Stimulated activated CD8-positive, alpha-beta memory T cell treated with anti-CD3 and anti-CD28 coated beads, Interleukin-2, amount 100 ng/mL, for 48 hours (primary cell): ENCODE results near the gene SIPA1L3.
"Not testable (repeated sequence)": the region's sequence is repeated elsewhere in the genome, so short reads cannot be mapped to it uniquely, and the experiment has no call there.

Source experiments
- DNase-seq, 2 donors: peaks; one replicate each; pipeline ENCODE4 v3.0.0-alpha.2; 2020; ENCODE audit warnings: low read depth in 2 of 2

SIPA1L3 gene

GRCh38 chr19:38068826-38069225, 161.8 kb downstream of the SIPA1L3 start:
- no peak for DNase-seq

- no peak for DNase-seq
These were observed 163.6 kb downstream of the SIPA1L3 start for GRCh38 chr19:38070573-38070972.

GRCh38 chr19:38071054-38071453, 164.0 kb downstream of the SIPA1L3 start:
- not testable (repeated sequence) for DNase-seq

GRCh38 chr19:38071647-38072046, 164.6 kb downstream of the SIPA1L3 start:
- no peak for DNase-seq

GRCh38 chr19:38072776-38073750, 166.1 kb downstream of the SIPA1L3 start:
- no peak for DNase-seq

- DNase-seq = no peak
These were observed 167.1 kb downstream of the SIPA1L3 start for GRCh38 chr19:38073841-38074685.

- DNase-seq = no peak
These were observed 169.3 kb downstream of the SIPA1L3 start for GRCh38 chr19:38076337-38076736.

- no peak for DNase-seq
These were observed 171.4 kb downstream of the SIPA1L3 start for GRCh38 chr19:38078302-38078930.

GRCh38 chr19:38079926-38080380, 172.9 kb downstream of the SIPA1L3 start:
- no peak for DNase-seq

GRCh38 chr19:38081547-38082255, 174.7 kb downstream of the SIPA1L3 start:
- no peak for DNase-seq

- DNase-seq = no peak
These were observed 175.5 kb downstream of the SIPA1L3 start for GRCh38 chr19:38082256-38083118.

- no peak for DNase-seq
These were observed 177.2 kb downstream of the SIPA1L3 start for GRCh38 chr19:38084196-38084595.

GRCh38 chr19:38089440-38089839, 182.4 kb downstream of the SIPA1L3 start:
- DNase-seq = no peak

GRCh38 chr19:38093154-38093553, 186.1 kb downstream of the SIPA1L3 start:
- no peak for DNase-seq

GRCh38 chr19:38093587-38093986, 186.6 kb downstream of the SIPA1L3 start:
- DNase-seq = no peak

- peak; percentile 27 to 42 for DNase-seq
These were observed 188.7 kb downstream of the SIPA1L3 start for GRCh38 chr19:38095411-38096308.

- no peak for DNase-seq
These were observed 193.0 kb downstream of the SIPA1L3 start for GRCh38 chr19:38099966-38100365.

- DNase-seq = no peak
These were observed 193.6 kb downstream of the SIPA1L3 start for GRCh38 chr19:38100589-38100988.

GRCh38 chr19:38101723-38102122, 194.7 kb downstream of the SIPA1L3 start:
- no peak for DNase-seq
